ENCODE results near the gene RNFT2.
A peak's percentile ranks its signal among the peaks of the same experiment; 100 is the strongest.
"Not testable (repeated sequence)": the region's sequence is repeated elsewhere in the genome, so short reads cannot be mapped to it uniquely, and the experiment has no call there.

Gene RNFT2

GRCh38 chr12:116797885-116798284 lies 59.8 kb downstream of the RNFT2 start:
- DNase-seq (ENCODE audit: low read depth): no peak

DNA sequence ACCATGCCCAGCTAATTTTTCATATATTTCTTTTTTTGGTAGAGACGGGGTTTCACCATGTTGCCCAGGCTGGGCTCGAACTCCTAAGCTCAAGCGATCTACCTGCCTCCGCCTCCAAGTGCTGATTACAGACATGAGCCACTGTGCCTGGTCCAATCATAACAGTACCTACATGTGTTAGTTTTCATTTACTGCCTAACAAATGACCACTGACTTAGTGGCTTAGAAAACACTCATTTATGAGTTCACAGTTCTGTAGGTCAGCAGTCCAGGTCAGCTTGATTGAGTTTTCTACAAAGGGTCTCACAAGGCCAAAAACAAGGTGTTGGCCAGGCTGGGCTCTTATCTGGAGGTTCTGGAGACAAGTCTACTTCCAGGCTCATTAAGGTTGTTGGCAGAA lies 60.6 kb downstream of the RNFT2 start:
- no peak for DNase-seq (ENCODE audit: low read depth)

- DNase-seq (ENCODE audit: low read depth): no peak
These were observed 61.8 kb downstream of the RNFT2 start for GRCh38 chr12:116799955-116800354.

- DNase-seq (ENCODE audit: low read depth): no peak
These were observed 62.8 kb downstream of the RNFT2 start for GRCh38 chr12:116800918-116801317.

DNA sequence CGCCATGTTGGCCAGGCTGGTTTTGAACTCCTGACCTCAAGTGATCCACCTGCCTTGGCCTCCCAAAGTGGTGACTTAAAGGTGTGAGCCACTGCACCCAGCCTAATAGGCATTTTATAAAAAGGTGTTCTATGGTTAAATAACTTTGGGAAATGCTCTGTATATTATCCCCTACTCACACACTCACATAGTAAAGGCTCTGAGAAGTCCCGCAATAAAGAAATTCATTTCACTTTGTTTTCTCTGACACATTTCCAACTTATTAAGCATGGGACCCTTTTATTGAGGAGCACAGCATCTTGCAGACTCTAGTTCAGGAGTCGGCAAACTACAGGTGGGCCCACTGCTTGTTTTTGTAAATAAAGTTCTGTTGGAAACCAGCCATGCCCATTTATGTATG lies 63.9 kb downstream of the RNFT2 start:
- no peak for DNase-seq (ENCODE audit: low read depth)

- DNase-seq (ENCODE audit: low read depth): no peak
These were observed 65.1 kb downstream of the RNFT2 start for GRCh38 chr12:116803013-116803736.

GRCh38 chr12:116804051-116804450 lies 65.9 kb downstream of the RNFT2 start:
- DNase-seq (ENCODE audit: low read depth): no peak

- no peak for DNase-seq (ENCODE audit: low read depth)
These were observed 68.8 kb downstream of the RNFT2 start for GRCh38 chr12:116806845-116807440.

DNA sequence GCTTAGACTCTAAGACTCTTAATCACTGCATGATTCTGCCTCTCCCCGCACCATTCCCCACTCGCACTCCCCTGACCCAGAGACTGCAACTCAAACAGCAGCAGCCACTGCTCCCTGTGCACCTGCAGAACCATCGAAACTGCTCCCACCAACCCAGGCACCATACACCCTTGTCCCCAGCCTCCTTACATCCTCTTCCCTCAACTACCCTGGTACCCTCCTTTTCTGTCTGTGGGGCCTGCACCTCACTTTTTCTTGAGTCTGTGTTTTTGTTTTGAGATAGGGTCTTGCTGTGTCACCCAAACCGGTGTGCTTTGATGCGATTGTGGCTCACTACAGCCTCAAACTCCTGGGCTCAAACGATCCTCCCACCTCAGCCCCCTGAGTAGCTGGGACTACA lies 69.4 kb downstream of the RNFT2 start:
- no peak for DNase-seq (ENCODE audit: low read depth)

DNA sequence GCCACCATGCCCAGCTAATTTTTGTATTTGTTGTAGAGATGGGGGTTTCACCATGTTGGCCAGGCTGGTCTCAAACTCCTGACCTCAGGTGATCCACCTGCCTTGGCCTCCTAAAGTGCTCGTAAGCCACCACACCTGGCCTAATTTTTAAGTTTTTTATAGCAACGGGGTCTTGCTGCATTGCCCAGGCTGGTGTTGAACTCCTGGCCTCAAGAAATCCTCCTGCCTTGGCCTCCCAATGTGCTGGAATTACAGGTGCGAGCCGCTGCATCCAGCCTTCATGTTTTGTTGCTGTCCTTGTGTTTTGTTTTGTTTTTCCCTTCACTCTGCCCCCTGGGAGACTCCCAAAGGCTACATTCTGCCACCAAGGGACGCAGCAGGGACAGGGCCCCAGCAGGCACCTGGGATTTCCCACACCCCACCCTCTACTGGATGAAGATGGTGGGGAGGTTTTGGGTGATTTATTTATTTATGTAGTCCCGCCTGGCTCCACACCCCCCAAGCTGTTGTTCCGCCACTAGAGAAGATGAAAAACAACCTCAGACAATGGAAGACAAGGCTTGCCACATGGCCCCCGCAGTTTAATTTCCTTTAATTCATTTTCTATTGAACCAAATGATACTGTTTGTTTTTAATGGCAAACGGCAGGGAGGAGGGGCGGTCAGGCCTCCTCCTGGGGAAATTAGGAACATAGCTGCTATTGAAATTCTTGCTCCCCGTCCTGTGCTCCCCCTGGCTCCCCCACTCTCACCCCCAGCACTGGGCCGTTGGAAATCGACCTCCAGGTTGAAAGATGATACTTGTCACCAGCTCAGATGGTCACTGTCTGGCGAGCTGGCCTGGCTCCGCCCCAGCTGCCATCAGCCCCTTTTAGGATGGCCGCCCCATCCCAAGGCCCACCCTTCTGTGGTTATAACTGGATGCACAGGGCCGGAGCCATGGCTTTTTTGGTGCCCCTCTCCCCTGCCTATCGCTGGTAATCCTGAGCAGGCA lies 70.3 kb downstream of the RNFT2 start:
- no peak for DNase-seq (ENCODE audit: low read depth)

DNA sequence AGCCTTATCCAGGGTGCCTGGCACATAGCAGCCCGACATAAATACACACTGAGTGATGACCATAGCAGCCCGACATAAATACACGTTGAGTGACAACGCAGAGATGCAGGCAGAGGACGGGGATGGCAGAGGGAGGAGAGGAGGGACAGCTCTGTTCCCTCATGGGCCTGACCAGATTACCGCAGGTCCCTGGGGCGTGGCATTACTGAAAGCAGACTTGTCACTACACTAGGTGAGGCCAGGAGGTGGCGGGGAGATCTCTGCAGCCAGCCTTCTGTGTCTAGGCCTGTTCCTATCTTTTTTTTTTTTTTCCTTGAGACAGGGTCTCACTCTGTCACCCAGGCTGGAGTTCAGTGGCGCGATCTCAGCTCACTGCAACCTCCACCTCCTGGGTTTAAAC lies 74.1 kb downstream of the RNFT2 start:
- no peak for DNase-seq (ENCODE audit: low read depth)

GRCh38 chr12:116813271-116814041 lies 75.3 kb downstream of the RNFT2 start:
- DNase-seq (ENCODE audit: low read depth): no peak

DNA sequence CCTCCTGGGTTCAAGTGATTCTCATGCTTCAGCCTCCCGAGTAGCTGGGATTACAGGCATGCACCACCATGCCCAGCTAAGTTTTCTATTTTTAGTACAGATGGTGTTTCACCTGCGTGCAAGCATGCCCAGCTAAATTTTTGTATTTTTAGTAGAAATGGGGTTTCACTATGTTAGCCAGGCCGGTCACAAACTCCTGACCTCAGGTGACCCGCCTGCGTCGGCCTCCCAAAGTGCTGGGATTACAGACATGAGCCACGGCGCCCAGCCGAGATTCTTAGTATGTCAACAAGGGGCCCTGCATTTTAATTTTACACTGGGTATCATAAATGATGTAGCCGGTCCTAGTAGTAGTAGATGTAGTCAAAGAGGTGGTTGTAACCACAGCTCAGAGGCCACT lies 76.7 kb downstream of the RNFT2 start:
- not testable (repeated sequence) for DNase-seq (ENCODE audit: low read depth)

DNA sequence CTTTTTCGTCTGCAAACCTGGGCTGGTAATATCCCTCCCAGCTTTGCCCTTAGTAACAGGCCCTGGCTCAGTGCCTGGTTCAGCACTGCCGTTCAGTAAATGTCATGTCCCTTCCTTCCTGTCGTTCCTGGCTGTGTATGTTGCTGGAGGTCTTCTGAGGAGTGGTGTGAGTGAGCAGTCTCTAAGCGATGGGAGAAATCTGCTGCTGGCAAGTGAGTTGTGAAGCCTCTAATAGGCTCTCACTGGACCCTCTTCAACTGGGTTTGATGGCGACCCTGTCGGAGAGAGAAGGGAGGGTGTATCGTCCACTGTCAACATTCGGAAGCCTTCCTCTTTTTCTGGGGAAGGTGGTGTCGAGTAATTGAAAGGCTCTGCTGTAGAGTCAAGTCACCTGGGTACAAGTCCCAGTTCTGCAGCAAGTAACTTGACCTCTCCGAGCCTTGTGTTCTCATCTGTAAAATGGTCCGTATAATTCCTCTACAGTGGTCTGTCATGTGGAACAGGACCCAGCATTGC lies 80.3 kb downstream of the RNFT2 start:
- no peak for DNase-seq (ENCODE audit: low read depth)

GRCh38 chr12:116818948-116819832 lies 81.1 kb downstream of the RNFT2 start:
- peak; percentile 88 for DNase-seq (ENCODE audit: low read depth)

- no peak for DNase-seq (ENCODE audit: low read depth)
These were observed 82.0 kb downstream of the RNFT2 start for GRCh38 chr12:116820064-116820656.

- no peak for DNase-seq (ENCODE audit: low read depth)
These were observed 83.2 kb downstream of the RNFT2 start for GRCh38 chr12:116821291-116821690.

DNA sequence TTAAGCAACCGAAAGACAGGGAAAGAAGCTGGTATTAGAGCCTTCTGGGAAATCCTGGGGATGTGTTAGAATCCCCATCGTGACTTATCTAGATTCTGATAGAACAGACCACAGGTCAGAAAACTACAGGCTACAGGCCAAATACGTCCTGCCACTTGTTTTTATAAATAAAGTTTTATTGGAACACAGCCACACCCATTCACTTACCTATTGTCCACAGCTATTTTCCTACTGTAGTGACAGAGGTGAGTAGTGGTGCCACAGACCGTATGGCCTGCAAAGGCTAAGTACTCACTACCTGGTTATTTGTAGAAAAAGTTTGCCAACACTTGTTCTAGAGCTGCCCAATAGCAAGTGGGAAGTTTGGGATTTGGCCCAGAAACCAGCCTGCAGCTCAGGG lies 89.3 kb downstream of the RNFT2 start:
- DNase-seq (ENCODE audit: low read depth): no peak

DNA sequence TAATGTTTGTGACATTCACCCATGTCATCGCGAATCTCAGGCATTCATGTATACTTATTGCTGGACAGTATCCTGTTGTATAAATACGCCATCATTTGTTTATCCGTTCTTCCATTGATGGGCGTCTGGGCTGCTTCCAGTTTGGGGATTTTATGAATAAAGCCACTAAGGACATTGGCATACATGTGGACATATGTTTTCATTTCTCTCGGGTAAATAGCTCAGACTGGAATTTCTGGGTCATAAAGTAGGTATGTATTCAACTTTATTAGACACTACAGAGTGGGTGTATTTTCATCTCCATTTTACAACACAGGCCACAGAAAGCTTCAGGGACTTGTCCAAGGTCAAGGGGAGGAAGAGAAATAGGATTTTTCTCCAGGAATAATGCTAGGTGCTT lies 94.2 kb downstream of the RNFT2 start:
- peak; percentile 17 for DNase-seq (ENCODE audit: low read depth)

DNA sequence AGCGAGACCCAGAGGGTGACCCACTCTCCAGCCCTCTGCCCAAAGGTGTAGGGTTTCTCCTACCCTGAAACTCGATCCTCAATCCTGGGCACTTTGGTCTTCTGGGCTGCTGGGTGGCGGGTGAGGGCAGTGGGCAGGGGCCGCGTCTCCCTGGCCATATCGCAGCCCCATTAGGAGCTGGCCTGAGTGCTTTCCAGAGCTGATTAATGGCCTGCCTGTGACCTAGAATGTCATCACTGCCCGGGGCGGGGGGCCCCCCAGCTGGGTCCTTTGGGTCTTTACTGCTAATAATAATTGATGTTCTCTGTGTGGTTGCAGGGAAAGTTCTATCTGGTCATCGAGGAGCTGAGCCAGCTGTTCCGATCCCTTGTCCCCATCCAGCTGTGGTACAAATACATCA lies 95.4 kb downstream of the RNFT2 start:
- no peak for DNase-seq (ENCODE audit: low read depth)

All from GM04504 (cell line).